Parathyroid adenoma (tissue), 2 donors: ENCODE measurements around the gene PIGH.

ENCODE experiments used
- H2AFZ ChIP-seq: fragments of 300-600 bp; sonication (generic); one replicate; pipeline ENCODE4 v1.7.0; 2017; ENCODE audit warnings: antibody characterized with exemption, mild to moderate bottlenecking
- H3K27ac ChIP-seq: fragments of 300-600 bp; sonication (generic); one replicate; pipeline ENCODE4 v1.7.0; 2017
- H3K27me3 ChIP-seq: fragments of 300-600 bp; sonication (generic); one replicate; pipeline ENCODE4 v1.7.0; 2017; ENCODE audit warnings: low read length; ENCODE audit not compliant: control insufficient read depth, insufficient read depth
- H3K36me3 ChIP-seq: fragments of 300-600 bp; sonication (generic); one replicate; pipeline ENCODE4 v1.7.0; 2017; ENCODE audit warnings: low read length; ENCODE audit not compliant: control insufficient read depth, insufficient read depth
- H3K4me1 ChIP-seq: fragments of 300-600 bp; sonication (generic); one replicate; pipeline ENCODE4 v1.7.0; 2017; ENCODE audit warnings: control low read depth
- H3K4me2 ChIP-seq: fragments of 300-600 bp; sonication (generic); one replicate; pipeline ENCODE4 v1.7.0; 2017; ENCODE audit warnings: low read length
- H3K4me3 ChIP-seq: fragments of 300-600 bp; sonication (generic); one replicate; pipeline ENCODE4 v1.7.0; 2017; ENCODE audit warnings: low read depth, low read length
- H3K79me2 ChIP-seq: fragments of 300-600 bp; sonication (generic); one replicate; pipeline ENCODE4 v1.7.0; 2017; ENCODE audit warnings: control low read depth
- H3K9ac ChIP-seq: fragments of 300-600 bp; sonication (generic); one replicate; pipeline ENCODE4 v1.7.0; 2017; ENCODE audit warnings: mild to moderate bottlenecking
- H3K9me3 ChIP-seq: fragments of 300-600 bp; sonication (generic); one replicate; pipeline ENCODE4 v1.7.0; 2017; ENCODE audit warnings: low read length; ENCODE audit not compliant: control insufficient read depth
- TF ChIP-seq, protein P1 (sequence below): fragments of 300-600 bp; sonication (generic); IDR thresholded peaks from one replicate; pipeline ENCODE4 v1.7.0; 2017; ENCODE audit warnings: antibody characterized with exemption, mild to moderate bottlenecking
- donor health status: primary hyperparathyroidism.

PIGH gene

DNA sequence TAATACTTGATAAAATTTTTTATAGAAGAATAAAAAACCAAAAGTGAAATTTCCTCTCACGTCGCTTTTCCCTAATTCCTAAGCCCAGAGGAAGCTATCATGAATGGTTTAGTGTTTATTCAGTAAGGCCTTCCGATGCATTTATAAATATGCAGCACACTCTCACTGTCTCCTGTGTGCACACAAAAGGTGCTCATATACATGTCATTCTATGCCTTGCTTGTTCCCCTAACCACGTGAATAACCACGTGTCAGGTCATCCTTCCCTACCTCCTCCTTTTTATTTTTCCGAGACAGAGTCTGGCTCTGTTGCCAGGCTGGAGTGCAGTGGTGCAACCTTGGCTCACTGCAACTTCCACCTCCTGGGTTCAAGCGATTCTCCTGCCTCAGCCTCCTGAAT lies 29.6 kb downstream of the PIGH start:
- no peak overlapping the region for H2AFZ ChIP-seq
- no peak overlapping the region for H3K27ac ChIP-seq
- no peaks in the 10 kb centered on the region for H3K79me2 ChIP-seq
- no peaks in the 10 kb centered on the region for H3K27me3 ChIP-seq
- H3K4me1 ChIP-seq = peaks cover 19% of the 10 kb centered on the region
- H3K9me3 ChIP-seq = no peaks in the 10 kb centered on the region
- H3K9ac ChIP-seq = no peak overlapping the region
- no peak overlapping the region for H3K4me2 ChIP-seq
- H3K4me3 ChIP-seq = no peak overlapping the region
- no peaks in the 10 kb centered on the region for H3K36me3 ChIP-seq
- TF ChIP-seq, protein P1, sequence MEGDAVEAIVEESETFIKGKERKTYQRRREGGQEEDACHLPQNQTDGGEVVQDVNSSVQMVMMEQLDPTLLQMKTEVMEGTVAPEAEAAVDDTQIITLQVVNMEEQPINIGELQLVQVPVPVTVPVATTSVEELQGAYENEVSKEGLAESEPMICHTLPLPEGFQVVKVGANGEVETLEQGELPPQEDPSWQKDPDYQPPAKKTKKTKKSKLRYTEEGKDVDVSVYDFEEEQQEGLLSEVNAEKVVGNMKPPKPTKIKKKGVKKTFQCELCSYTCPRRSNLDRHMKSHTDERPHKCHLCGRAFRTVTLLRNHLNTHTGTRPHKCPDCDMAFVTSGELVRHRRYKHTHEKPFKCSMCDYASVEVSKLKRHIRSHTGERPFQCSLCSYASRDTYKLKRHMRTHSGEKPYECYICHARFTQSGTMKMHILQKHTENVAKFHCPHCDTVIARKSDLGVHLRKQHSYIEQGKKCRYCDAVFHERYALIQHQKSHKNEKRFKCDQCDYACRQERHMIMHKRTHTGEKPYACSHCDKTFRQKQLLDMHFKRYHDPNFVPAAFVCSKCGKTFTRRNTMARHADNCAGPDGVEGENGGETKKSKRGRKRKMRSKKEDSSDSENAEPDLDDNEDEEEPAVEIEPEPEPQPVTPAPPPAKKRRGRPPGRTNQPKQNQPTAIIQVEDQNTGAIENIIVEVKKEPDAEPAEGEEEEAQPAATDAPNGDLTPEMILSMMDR = no peak

DNA sequence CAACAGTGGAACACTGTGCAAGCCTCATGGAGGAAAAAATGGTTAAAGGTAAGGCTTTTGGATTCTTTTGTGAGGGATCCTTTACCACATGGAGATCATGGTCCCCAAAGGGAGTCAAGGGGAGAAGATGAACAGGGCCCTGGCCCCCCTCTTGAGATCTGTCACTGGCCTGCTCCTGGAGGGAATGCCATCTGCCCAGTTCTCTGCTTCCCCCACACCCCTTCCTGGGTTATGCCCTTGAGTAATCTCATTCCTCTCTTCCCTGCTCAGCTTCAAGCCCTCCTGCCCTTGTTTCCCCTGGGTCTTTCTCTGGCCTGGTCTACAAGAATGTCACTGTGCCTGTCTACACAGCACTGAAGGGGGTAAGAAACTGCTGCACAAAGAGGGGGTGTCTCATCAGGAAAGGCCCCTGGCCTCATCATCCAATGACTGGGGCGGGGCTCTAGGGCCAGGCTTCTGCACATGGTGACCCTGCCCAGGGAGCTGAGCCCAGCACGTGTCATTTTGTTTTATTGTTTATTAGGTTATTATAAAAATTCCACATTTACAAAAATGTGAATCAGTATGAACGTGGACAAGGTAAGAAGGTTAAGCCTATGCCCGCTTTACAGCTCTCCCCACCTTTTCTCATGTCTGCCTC lies 30.3 kb downstream of the PIGH start:
- Histone ChIP-seq H2AFZ (no peak overlapping the region), H3K9me3 (no peaks in the 10 kb centered on the region), H3K79me2 (no peaks in the 10 kb centered on the region), H3K27me3 (no peaks in the 10 kb centered on the region), H3K36me3 (no peaks in the 10 kb centered on the region), H3K4me2 (no peak overlapping the region), H3K9ac (no peak overlapping the region), H3K27ac (no peak overlapping the region), H3K4me1 (peaks cover 19% of the 10 kb centered on the region), H3K4me3 (no peak overlapping the region)
- TF ChIP-seq, protein P1 = no peak

DNA sequence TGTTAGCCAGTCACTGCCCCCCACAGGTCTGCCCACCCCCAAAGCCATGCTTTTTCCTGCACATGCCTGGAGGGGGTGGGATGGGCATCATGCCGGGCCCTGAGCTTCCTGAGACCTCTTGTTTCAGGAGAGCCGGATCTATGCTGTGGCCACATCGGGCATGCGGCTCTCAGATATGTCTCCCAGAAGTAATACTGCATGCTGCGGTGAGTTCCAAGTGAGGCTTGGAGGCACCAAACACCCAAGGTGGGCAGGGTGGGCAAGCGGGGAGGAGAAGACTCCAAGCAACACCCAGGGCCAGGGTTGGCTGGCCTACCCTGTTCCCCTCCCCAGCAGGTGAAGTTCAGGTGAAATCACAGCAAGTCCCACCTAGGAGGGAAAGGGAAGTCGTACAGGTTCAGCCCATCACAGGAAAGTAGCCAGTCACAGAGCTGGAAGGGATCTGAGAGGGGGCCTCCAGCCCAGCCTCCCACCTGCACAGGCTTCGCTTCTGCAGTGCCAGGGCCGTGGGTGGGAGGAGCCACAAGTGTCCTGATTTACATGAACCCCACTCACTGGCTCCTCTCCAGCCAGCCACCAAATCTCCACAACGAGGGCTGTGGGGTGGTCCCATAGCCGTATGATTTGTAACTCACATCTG lies 30.9 kb downstream of the PIGH start:
- no peaks in the 10 kb centered on the region for H3K9me3 ChIP-seq
- H3K36me3 ChIP-seq = no peaks in the 10 kb centered on the region
- H3K4me1 ChIP-seq = peaks cover 19% of the 10 kb centered on the region
- H2AFZ ChIP-seq = no peak overlapping the region
- H3K4me2 ChIP-seq = no peak overlapping the region
- no peaks in the 10 kb centered on the region for H3K79me2 ChIP-seq
- TF ChIP-seq, protein P1 = no peak
- no peaks in the 10 kb centered on the region for H3K27me3 ChIP-seq
- no peak overlapping the region for H3K4me3 ChIP-seq
- H3K27ac ChIP-seq = no peak overlapping the region
- H3K9ac ChIP-seq = no peak overlapping the region

DNA sequence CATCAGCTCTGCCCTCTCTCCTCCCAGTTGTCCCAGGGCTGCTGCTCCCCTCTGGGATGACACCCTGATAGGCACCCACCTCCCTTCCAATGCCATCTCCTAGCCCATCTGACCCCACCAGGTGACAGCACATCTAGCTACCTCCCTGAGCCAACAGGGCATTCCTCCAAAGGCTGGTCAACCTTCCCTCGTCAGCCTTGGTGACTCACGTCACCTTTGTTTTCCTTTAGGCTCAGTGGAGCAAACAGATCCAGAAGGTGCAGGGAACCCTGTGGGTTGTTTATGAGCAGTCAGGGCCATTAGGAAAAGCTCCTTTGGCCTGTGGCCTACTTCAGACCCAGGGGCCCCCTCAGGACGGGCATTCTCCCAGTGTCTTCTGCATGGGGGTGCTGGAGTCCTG lies 32.4 kb downstream of the PIGH start:
- TF ChIP-seq, protein P1 = peak; percentile 7
- Histone ChIP-seq H2AFZ (peak overlapping the region; percentile 78), H3K4me1 (peaks cover 19% of the 10 kb centered on the region), H3K9ac (no peak overlapping the region), H3K4me2 (no peak overlapping the region), H3K9me3 (no peaks in the 10 kb centered on the region), H3K79me2 (no peaks in the 10 kb centered on the region), H3K27ac (peak overlapping the region; percentile 88), H3K4me3 (no peak overlapping the region), H3K36me3 (no peaks in the 10 kb centered on the region), H3K27me3 (no peaks in the 10 kb centered on the region)

DNA sequence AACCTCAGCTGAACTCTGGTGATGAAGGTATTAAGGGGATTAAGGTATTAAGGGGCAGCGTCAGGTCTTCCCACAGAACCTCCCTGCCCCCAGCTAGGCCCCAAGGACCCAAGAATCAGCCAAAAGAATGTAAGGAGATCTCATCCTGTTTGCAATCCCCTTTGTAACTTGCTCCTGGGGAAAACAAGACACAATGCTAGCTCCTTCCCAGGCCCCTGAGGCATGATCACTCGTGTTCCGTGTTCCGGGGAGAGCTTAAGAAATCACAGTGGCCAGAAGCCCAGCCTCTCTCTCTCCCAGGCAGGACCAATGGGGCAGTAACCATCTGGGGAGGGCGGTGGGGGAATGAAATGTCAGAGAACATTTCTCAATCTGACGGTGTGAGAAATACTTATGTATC lies 33.2 kb downstream of the PIGH start:
- Histone ChIP-seq H3K4me3 (no peak overlapping the region), H3K27ac (peak overlapping the region; percentile 88), H3K4me2 (no peak overlapping the region), H3K4me1 (peaks cover 19% of the 10 kb centered on the region), H3K9ac (no peak overlapping the region), H2AFZ (peak overlapping the region; percentile 78), H3K36me3 (no peaks in the 10 kb centered on the region), H3K9me3 (no peaks in the 10 kb centered on the region), H3K79me2 (no peaks in the 10 kb centered on the region), H3K27me3 (no peaks in the 10 kb centered on the region)
- TF ChIP-seq, protein P1 = no peak
